Suppressor macrophage treated with lipopolysaccharide for 4 hours (primary cell): ENCODE data around the gene CCDC57.
A peak's percentile ranks its signal among the peaks of the same experiment; 100 is the strongest.
"Not testable (repeated sequence)": the region's sequence is repeated elsewhere in the genome, so short reads cannot be mapped to it uniquely, and the experiment has no call there.

Experiments used
- DNase-seq: peaks from one replicate; pipeline ENCODE4 v3.0.0-alpha.2; 2020

Gene CCDC57

GRCh38 chr17:82151106-82151957, 61.3 kb downstream of the CCDC57 start:
- DNase-seq, result no peak

- DNase-seq, result no peak
These were observed 63.1 kb downstream of the CCDC57 start for GRCh38 chr17:82149401-82150099.

- DNase-seq, result no peak
These were observed 63.6 kb downstream of the CCDC57 start for GRCh38 chr17:82148997-82149396.

- DNase-seq, result no peak
These were observed 64.6 kb downstream of the CCDC57 start for GRCh38 chr17:82148011-82148410.

- no peak for DNase-seq
These were observed 65.7 kb downstream of the CCDC57 start for GRCh38 chr17:82146663-82147654.

- DNase-seq, result no peak
These were observed 67.0 kb downstream of the CCDC57 start for GRCh38 chr17:82145550-82146155.

- DNase-seq, result no peak
These were observed 69.3 kb downstream of the CCDC57 start for GRCh38 chr17:82143333-82143732.

GRCh38 chr17:82139961-82140360, 72.7 kb downstream of the CCDC57 start:
- DNase-seq, result not testable (repeated sequence)

GRCh38 chr17:82138511-82138992, 74.1 kb downstream of the CCDC57 start:
- no peak for DNase-seq

- DNase-seq, result no peak
These were observed 78.5 kb downstream of the CCDC57 start for GRCh38 chr17:82134101-82134500.

- not testable (repeated sequence) for DNase-seq
These were observed 79.3 kb downstream of the CCDC57 start for GRCh38 chr17:82133166-82133953.

GRCh38 chr17:82129095-82129494, 83.5 kb downstream of the CCDC57 start:
- no peak for DNase-seq

GRCh38 chr17:82128287-82128686, 84.4 kb downstream of the CCDC57 start:
- no peak for DNase-seq

- no peak for DNase-seq
These were observed 84.9 kb downstream of the CCDC57 start for GRCh38 chr17:82127704-82128103.

GRCh38 chr17:82127315-82127595, 85.4 kb downstream of the CCDC57 start:
- DNase-seq, result no peak

- DNase-seq, result no peak
These were observed 85.9 kb downstream of the CCDC57 start for GRCh38 chr17:82126556-82127314.

- no peak for DNase-seq
These were observed 88.5 kb downstream of the CCDC57 start for GRCh38 chr17:82124101-82124500.

- peak; percentile 50 for DNase-seq
These were observed 90.7 kb downstream of the CCDC57 start for GRCh38 chr17:82121660-82122629.

GRCh38 chr17:82121246-82121645, 91.4 kb downstream of the CCDC57 start:
- no peak for DNase-seq

GRCh38 chr17:82120148-82120547, 92.5 kb downstream of the CCDC57 start:
- DNase-seq, result no peak
